HepG2 (cell line): ENCODE results near the gene CUL2. TPM values are rescaled to one million over a fixed set of nuclear protein-coding genes. Genes with fewer than 3 reads are reported as not detected.

Experiments
- CCDC6 ChIP-seq: sonication (generic); formaldehyde crosslinking; IDR thresholded peaks from 2 replicates; pipeline ENCODE4 v1.8.1; 2022; ENCODE audit warnings: mild to moderate bottlenecking, missing genetic modification reagents, moderate library complexity
- ISX ChIP-seq: sonication (generic); formaldehyde crosslinking; conservative IDR thresholded peaks from 2 replicates; pipeline ENCODE4 v1.5.0; 2020; ENCODE audit warnings: missing genetic modification reagents
- MLLT10 ChIP-seq: sonication (generic); formaldehyde crosslinking; IDR thresholded peaks from 2 replicates; pipeline ENCODE4 v1.4.0; 2020; ENCODE audit warnings: missing genetic modification reagents
- ONECUT2 ChIP-seq: sonication (generic); formaldehyde crosslinking; IDR thresholded peaks from 2 replicates; pipeline ENCODE4 v1.4.0; 2020; ENCODE audit warnings: missing genetic modification reagents
- RNF2 ChIP-seq: fragments of 450-650 bp; conservative IDR thresholded peaks from 2 replicates; pipeline ENCODE4 v1.6.1; 2016; ENCODE audit warnings: low read depth
- SP1 ChIP-seq, 2 experiments: fragments of 450-650 bp in 1 of 2; sonication (generic) in 1 of 2; formaldehyde crosslinking in 1 of 2; IDR thresholded peaks; 2 replicates each; pipeline versions ENCODE4 v1.4.0 to v1.6.1; 2016 to 2020; ENCODE audit warnings: missing genetic modification reagents in 1 of 2
- TBL1XR1 ChIP-seq: fragments of 150-350 bp; IDR thresholded peaks from 2 replicates; pipeline ENCODE4 v1.6.1; 2014; ENCODE audit warnings: borderline replicate concordance, low read length; ENCODE audit not compliant: partially characterized antibody
- polyA plus RNA-seq, 8 experiments: library from polyadenylated mRNA; depleted of rRNA in 3 of 8; stranded (reverse) in 7 of 8; unstranded in 1 of 8; fragments of >200 nt; fragmentation: Illumina TruSeq in 4 of 8; extraction: Trizol in 4 of 8; gene quantifications; 2 replicates each; pipeline versions ENCODE4 v1.2.1 to v1.2.3, GENCODE V29; 2011 to 2016; ENCODE audit warnings: low read depth in 4 of 8, missing spikeins in 1 of 8, mixed read lengths in 1 of 8; ENCODE audit not compliant: insufficient read depth in 1 of 8
- total RNA-seq, 5 experiments: library from RNA; depleted of rRNA; stranded (reverse); fragments of >200 nt; fragmentation: Illumina TruSeq; extraction: Trizol; gene quantifications; 2 replicates each; pipeline ENCODE4 v1.2.3, GENCODE V29; 2016; ENCODE audit warnings: low read depth in 1 of 5
- TF ChIP-seq, protein P1 (sequence below): sonication (generic); formaldehyde crosslinking; IDR thresholded peaks from 2 replicates; pipeline ENCODE4 v1.4.0; 2020; ENCODE audit warnings: missing genetic modification reagents
- TF ChIP-seq, protein P2 (sequence below): sonication (generic); formaldehyde crosslinking; IDR thresholded peaks from 2 replicates; pipeline ENCODE4 v1.4.0; 2020; ENCODE audit warnings: missing genetic modification reagents
- TF ChIP-seq, protein P3 (sequence below): sonication (generic); formaldehyde crosslinking; IDR thresholded peaks from 2 replicates; pipeline ENCODE4 v1.4.0; 2020; ENCODE audit warnings: missing genetic modification reagents, borderline replicate concordance

The CUL2 gene
- total and polyA plus RNA-seq, 2 of the 13 experiments (the other 11 are each of a cell fraction or from before 2014, with no cell fraction given) = 9.6 to 33.1 TPM

DNA sequence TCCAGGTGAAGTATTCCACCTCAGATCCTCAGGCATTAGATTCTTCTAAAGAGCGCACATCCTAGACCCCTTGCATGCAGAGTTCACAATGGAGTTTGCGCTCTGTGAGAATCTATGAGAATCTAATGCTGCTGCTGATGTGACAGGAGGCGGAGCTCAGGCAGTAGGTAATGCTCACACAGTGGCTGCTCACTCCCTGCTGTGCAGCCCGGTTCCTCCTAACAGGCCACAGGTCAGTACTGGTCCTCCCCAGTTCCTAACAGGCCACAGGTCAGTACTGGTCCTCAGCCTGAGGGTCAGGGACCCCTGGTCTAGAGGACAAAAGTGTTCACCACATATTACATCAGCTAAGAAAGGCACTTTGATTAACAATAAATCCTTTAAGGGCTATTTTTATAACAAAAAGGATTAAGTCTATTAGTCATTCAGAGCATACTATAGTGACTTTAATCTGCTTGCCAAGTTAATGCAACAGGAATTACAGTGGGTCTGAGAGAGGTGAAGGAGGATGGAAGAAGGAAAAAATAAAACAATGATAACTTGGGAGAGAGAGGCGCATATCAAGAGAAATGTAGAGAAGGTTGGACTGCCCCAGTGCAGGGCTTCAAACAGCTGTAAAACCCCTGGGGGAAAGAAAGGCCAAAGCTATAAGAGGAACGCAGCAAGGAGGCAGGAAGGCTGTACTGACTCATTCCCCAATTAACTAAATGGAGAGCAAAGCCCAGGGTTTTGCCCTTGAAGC, 49.2 kb downstream of the CUL2 start (continued):
- TF ChIP-seq, protein P1, sequence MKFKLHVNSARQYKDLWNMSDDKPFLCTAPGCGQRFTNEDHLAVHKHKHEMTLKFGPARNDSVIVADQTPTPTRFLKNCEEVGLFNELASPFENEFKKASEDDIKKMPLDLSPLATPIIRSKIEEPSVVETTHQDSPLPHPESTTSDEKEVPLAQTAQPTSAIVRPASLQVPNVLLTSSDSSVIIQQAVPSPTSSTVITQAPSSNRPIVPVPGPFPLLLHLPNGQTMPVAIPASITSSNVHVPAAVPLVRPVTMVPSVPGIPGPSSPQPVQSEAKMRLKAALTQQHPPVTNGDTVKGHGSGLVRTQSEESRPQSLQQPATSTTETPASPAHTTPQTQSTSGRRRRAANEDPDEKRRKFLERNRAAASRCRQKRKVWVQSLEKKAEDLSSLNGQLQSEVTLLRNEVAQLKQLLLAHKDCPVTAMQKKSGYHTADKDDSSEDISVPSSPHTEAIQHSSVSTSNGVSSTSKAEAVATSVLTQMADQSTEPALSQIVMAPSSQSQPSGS (CRISPR knock-in tag) = no peak
- TF ChIP-seq SP1 (IDR thresholded peaks at IDR 0.05) = no peak
- TF ChIP-seq SP1 (CRISPR knock-in tag; IDR thresholded peaks at IDR 0.05) = no peak
- TF ChIP-seq RNF2 = no peak
- no peak for TF ChIP-seq ISX (CRISPR knock-in tag)
- TF ChIP-seq, protein P2, sequence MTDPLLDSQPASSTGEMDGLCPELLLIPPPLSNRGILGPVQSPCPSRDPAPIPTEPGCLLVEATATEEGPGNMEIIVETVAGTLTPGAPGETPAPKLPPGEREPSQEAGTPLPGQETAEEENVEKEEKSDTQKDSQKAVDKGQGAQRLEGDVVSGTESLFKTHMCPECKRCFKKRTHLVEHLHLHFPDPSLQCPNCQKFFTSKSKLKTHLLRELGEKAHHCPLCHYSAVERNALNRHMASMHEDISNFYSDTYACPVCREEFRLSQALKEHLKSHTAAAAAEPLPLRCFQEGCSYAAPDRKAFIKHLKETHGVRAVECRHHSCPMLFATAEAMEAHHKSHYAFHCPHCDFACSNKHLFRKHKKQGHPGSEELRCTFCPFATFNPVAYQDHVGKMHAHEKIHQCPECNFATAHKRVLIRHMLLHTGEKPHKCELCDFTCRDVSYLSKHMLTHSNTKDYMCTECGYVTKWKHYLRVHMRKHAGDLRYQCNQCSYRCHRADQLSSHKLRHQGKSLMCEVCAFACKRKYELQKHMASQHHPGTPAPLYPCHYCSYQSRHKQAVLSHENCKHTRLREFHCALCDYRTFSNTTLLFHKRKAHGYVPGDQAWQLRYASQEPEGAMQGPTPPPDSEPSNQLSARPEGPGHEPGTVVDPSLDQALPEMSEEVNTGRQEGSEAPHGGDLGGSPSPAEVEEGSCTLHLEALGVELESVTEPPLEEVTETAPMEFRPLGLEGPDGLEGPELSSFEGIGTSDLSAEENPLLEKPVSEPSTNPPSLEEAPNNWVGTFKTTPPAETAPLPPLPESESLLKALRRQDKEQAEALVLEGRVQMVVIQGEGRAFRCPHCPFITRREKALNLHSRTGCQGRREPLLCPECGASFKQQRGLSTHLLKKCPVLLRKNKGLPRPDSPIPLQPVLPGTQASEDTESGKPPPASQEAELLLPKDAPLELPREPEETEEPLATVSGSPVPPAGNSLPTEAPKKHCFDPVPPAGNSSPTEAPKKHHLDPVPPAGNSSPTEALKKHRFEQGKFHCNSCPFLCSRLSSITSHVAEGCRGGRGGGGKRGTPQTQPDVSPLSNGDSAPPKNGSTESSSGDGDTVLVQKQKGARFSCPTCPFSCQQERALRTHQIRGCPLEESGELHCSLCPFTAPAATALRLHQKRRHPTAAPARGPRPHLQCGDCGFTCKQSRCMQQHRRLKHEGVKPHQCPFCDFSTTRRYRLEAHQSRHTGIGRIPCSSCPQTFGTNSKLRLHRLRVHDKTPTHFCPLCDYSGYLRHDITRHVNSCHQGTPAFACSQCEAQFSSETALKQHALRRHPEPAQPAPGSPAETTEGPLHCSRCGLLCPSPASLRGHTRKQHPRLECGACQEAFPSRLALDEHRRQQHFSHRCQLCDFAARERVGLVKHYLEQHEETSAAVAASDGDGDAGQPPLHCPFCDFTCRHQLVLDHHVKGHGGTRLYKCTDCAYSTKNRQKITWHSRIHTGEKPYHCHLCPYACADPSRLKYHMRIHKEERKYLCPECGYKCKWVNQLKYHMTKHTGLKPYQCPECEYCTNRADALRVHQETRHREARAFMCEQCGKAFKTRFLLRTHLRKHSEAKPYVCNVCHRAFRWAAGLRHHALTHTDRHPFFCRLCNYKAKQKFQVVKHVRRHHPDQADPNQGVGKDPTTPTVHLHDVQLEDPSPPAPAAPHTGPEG (CRISPR knock-in tag) = no peak
- no peak for TF ChIP-seq CCDC6
- no peak for TF ChIP-seq TBL1XR1
- no peak for TF ChIP-seq ONECUT2 (CRISPR knock-in tag)
- TF ChIP-seq, protein P3, sequence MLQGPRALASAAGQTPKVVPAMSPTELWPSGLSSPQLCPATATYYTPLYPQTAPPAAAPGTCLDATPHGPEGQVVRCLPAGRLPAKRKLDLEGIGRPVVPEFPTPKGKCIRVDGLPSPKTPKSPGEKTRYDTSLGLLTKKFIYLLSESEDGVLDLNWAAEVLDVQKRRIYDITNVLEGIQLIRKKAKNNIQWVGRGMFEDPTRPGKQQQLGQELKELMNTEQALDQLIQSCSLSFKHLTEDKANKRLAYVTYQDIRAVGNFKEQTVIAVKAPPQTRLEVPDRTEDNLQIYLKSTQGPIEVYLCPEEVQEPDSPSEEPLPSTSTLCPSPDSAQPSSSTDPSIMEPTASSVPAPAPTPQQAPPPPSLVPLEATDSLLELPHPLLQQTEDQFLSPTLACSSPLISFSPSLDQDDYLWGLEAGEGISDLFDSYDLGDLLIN (CRISPR knock-in tag) = no peak
- TF ChIP-seq MLLT10 (CRISPR knock-in tag) = no peak
